WTC11 (cell line): ENCODE data around the gene MAGEA12.
"Not testable (repeated sequence)": the region's sequence is repeated elsewhere in the genome, so short reads cannot be mapped to it uniquely, and the experiment has no call there.

Experiments
- CREB1 ChIP-seq: sonication (generic); formaldehyde crosslinking; IDR thresholded peaks from 2 replicates; pipeline ENCODE4 v1.8.0; 2023; ENCODE audit warnings: mild to moderate bottlenecking, missing genetic modification reagents
- MAX ChIP-seq: sonication (generic); formaldehyde crosslinking; IDR thresholded peaks from 2 replicates; pipeline ENCODE4 v1.8.0; 2022; ENCODE audit warnings: mild to moderate bottlenecking, missing genetic modification reagents
- TF ChIP-seq, protein P1 (sequence below): fragments of 200-600 bp; IDR thresholded peaks from 2 replicates; pipeline ENCODE4 v1.8.0; 2022; ENCODE audit warnings: antibody characterized with exemption
- TF ChIP-seq, protein P2 (sequence below): sonication (generic); formaldehyde crosslinking; IDR thresholded peaks from 2 replicates; pipeline ENCODE4 v1.8.0; 2022; ENCODE audit warnings: mild to moderate bottlenecking, missing genetic modification reagents

DNA sequence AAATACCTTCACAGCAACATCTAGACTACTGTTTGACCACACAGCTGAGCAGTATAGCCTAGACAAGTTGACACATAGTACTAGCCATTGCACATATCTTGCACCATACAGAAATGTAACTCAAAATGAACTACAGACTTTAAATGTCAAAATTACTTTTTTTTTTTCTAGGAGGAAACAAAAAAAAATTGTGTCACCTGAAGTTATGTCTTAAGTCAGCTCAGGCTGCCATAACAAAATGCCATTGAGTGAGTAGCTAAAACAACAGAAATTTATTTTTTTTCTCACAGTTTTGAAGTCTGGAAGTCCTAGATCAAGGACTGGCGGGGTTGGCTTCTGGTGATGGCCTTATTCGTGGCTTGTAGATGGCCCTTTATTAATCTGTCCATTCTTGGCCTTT, 24.4 kb upstream of the MAGEA12 start, which contains the start of gene CSAG2:
- not testable (repeated sequence) for TF ChIP-seq MAX (CRISPR knock-in tag); CREB1
- TF ChIP-seq, protein P1, sequence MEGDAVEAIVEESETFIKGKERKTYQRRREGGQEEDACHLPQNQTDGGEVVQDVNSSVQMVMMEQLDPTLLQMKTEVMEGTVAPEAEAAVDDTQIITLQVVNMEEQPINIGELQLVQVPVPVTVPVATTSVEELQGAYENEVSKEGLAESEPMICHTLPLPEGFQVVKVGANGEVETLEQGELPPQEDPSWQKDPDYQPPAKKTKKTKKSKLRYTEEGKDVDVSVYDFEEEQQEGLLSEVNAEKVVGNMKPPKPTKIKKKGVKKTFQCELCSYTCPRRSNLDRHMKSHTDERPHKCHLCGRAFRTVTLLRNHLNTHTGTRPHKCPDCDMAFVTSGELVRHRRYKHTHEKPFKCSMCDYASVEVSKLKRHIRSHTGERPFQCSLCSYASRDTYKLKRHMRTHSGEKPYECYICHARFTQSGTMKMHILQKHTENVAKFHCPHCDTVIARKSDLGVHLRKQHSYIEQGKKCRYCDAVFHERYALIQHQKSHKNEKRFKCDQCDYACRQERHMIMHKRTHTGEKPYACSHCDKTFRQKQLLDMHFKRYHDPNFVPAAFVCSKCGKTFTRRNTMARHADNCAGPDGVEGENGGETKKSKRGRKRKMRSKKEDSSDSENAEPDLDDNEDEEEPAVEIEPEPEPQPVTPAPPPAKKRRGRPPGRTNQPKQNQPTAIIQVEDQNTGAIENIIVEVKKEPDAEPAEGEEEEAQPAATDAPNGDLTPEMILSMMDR = not testable (repeated sequence)
- TF ChIP-seq, protein P2, sequence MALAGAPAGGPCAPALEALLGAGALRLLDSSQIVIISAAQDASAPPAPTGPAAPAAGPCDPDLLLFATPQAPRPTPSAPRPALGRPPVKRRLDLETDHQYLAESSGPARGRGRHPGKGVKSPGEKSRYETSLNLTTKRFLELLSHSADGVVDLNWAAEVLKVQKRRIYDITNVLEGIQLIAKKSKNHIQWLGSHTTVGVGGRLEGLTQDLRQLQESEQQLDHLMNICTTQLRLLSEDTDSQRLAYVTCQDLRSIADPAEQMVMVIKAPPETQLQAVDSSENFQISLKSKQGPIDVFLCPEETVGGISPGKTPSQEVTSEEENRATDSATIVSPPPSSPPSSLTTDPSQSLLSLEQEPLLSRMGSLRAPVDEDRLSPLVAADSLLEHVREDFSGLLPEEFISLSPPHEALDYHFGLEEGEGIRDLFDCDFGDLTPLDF (CRISPR knock-in tag) = not testable (repeated sequence)
